SK-N-SH (cell line): ENCODE data around the gene PPP1R3C. TPM values are rescaled to one million over a fixed set of nuclear protein-coding genes. Genes with fewer than 3 reads are reported as not detected.

Source experiments
- CTCF ChIA-PET: fragments of 300-600, 350-600 bp; formaldehyde crosslinking; extraction: SDS; loops from one replicate; lab custom pipeline; 2021; lab: Yijun Ruan, JAX
- POLR2A ChIA-PET: fragments of 350-600 bp; sonication (Branson Sonifier 250); formaldehyde crosslinking; extraction: SDS; loops from one replicate; lab custom pipeline; 2020; ENCODE audit warnings: antibody characterized with exemption, inconsistent platforms; lab: Yijun Ruan, JAX
- DNase-seq: peaks from one replicate; pipeline ENCODE4 v3.0.0; 2012
- H2AFZ ChIP-seq: fragments of 200-600 bp; sonication (generic); 2 replicates; pipeline ENCODE4 v1.8.1; 2016; ENCODE audit warnings: antibody characterized with exemption, mild to moderate bottlenecking, low read depth
- H3F3A ChIP-seq: fragments of 200-600 bp; sonication (generic); replicated peaks from 2 replicates; pipeline ENCODE3; 2016; ENCODE audit warnings: antibody characterized with exemption, mild to moderate bottlenecking; ENCODE audit not compliant: insufficient read depth
- H3K27ac ChIP-seq, 2 experiments: fragments of 200-500 bp in 1 of 2; fragments of 200-600 bp in 1 of 2; sonication (Bioruptor generic) in 1 of 2; sonication (generic), shearing (Covaris generic) in 1 of 2; 2 replicates each; pipeline versions ENCODE4 v1.5.1 to v1.6.1; 2014 to 2016; ENCODE audit warnings: low read depth in 2 of 2, inconsistent platforms in 1 of 2, low read length in 1 of 2, mild to moderate bottlenecking in 1 of 2, mixed read lengths in 1 of 2
- H3K27me3 ChIP-seq: fragments of 200-600 bp; sonication (generic), shearing (Covaris generic); 2 replicates; pipeline ENCODE4 v1.6.1; 2016; ENCODE audit warnings: mixed run types; ENCODE audit not compliant: insufficient read depth
- H3K36me3 ChIP-seq, 2 experiments: fragments of 200-500 bp in 1 of 2; fragments of 200-600 bp in 1 of 2; sonication (Bioruptor generic) in 1 of 2; sonication (generic) in 1 of 2; replicated peaks in 1 of 2; 2 replicates each; pipeline versions ENCODE3 to v1.5.1; 2014 to 2016; ENCODE audit warnings: low read length in 1 of 2, mild to moderate bottlenecking in 1 of 2; ENCODE audit not compliant: insufficient read depth in 2 of 2, control insufficient read depth in 1 of 2
- H3K4me1 ChIP-seq, 2 experiments: fragments of 200-500 bp in 1 of 2; fragments of 200-600 bp in 1 of 2; sonication (Bioruptor generic) in 1 of 2; sonication (generic), shearing (Covaris generic) in 1 of 2; 2 replicates each; pipeline versions ENCODE4 v1.5.1 to v1.6.1; 2014 to 2016; ENCODE audit warnings: low read depth in 1 of 2, low read length in 1 of 2, mixed run types in 1 of 2; ENCODE audit not compliant: insufficient read depth in 2 of 2, control insufficient read depth in 1 of 2
- H3K4me2 ChIP-seq: fragments of 200-600 bp; sonication (generic), shearing (Covaris generic); 2 replicates; pipeline ENCODE4 v1.6.1; 2017; ENCODE audit warnings: mixed run types
- H3K4me3 ChIP-seq, 2 experiments: fragments of 200-500 bp in 1 of 2; fragments of 200-600 bp in 1 of 2; sonication (Bioruptor generic) in 1 of 2; sonication (generic), shearing (Covaris generic) in 1 of 2; 2 replicates each; pipeline versions ENCODE4 v1.5.1 to v1.8.1; 2014 to 2016; ENCODE audit warnings: low read depth in 2 of 2, inconsistent platforms in 1 of 2, low read length in 1 of 2, mild to moderate bottlenecking in 1 of 2, mixed read lengths in 1 of 2, moderate library complexity in 1 of 2
- H3K79me2 ChIP-seq: fragments of 200-600 bp; sonication (generic); 2 replicates; pipeline ENCODE4 v1.8.1; 2017; ENCODE audit warnings: mild to moderate bottlenecking; ENCODE audit not compliant: insufficient read depth
- H3K9ac ChIP-seq: fragments of 200-600 bp; sonication (generic); 2 replicates; pipeline ENCODE4 v1.6.1; 2017; ENCODE audit warnings: mixed run types
- H3K9me2 ChIP-seq: fragments of 200-600 bp; sonication (generic); 2 replicates; pipeline ENCODE4 v1.6.1; 2017; ENCODE audit warnings: mixed run types
- H3K9me3 ChIP-seq: fragments of 200-600 bp; sonication (generic); 2 replicates; pipeline ENCODE4 v1.6.1; 2017; ENCODE audit warnings: mixed run types, mild to moderate bottlenecking, moderate library complexity
- H4K20me1 ChIP-seq: fragments of 200-600 bp; sonication (generic); 2 replicates; pipeline ENCODE4 v1.6.1; 2017; ENCODE audit warnings: mild to moderate bottlenecking, mixed run types; ENCODE audit not compliant: insufficient read depth
- CHD2 ChIP-seq: fragments of 150-350 bp; IDR thresholded peaks from 2 replicates; pipeline ENCODE4 v1.6.1; 2018; ENCODE audit warnings: low read length; ENCODE audit not compliant: partially characterized antibody
- CTCF ChIP-seq: fragments of 200-600 bp; sonication (generic); IDR thresholded peaks from 2 replicates; pipeline ENCODE4 v1.6.1; 2017; ENCODE audit warnings: antibody characterized with exemption, mild to moderate bottlenecking, moderate library complexity
- ELF1 ChIP-seq: IDR thresholded peaks from 2 replicates; pipeline ENCODE4 v1.4.0; 2012
- FOSL2 ChIP-seq: IDR thresholded peaks from 2 replicates; pipeline ENCODE4 v1.4.0; 2012; ENCODE audit warnings: low read depth, mild to moderate bottlenecking, moderate library complexity, borderline replicate concordance
- FOXJ3 ChIP-seq: sonication (generic); formaldehyde crosslinking; IDR thresholded peaks from 2 replicates; pipeline ENCODE4 v1.5.1; 2020; ENCODE audit warnings: mild to moderate bottlenecking, missing genetic modification reagents
- FOXM1 ChIP-seq: IDR thresholded peaks from 2 replicates; pipeline ENCODE4 v1.4.0; 2012; ENCODE audit warnings: low read depth, mild to moderate bottlenecking
- GATA2 ChIP-seq: sonication (generic); formaldehyde crosslinking; IDR thresholded peaks from 2 replicates; pipeline ENCODE4 v1.5.0; 2020; ENCODE audit warnings: mild to moderate bottlenecking, missing genetic modification reagents
- JUND ChIP-seq: IDR thresholded peaks from 2 replicates; pipeline ENCODE4 v1.4.0; 2012
- MAX ChIP-seq: IDR thresholded peaks from 2 replicates; pipeline ENCODE4 v1.4.0; 2012; ENCODE audit warnings: low read depth
- MXI1 ChIP-seq: IDR thresholded peaks from 2 replicates; pipeline ENCODE4 v1.6.1; 2012; ENCODE audit warnings: mild to moderate bottlenecking, low read depth, low read length, improper control_type of control experiment
- NRF1 ChIP-seq: IDR thresholded peaks from 2 replicates; pipeline ENCODE4 v1.6.1; 2012; ENCODE audit warnings: low read depth, mild to moderate bottlenecking, low read length
- RAD21 ChIP-seq: IDR thresholded peaks from 2 replicates; pipeline ENCODE4 v1.6.1; 2012; ENCODE audit warnings: mild to moderate bottlenecking, low read length
- RCOR1 ChIP-seq: fragments of 150-350 bp; IDR thresholded peaks from 2 replicates; pipeline ENCODE4 v1.6.1; 2017; ENCODE audit warnings: antibody characterized with exemption, low read length
- REST ChIP-seq: IDR thresholded peaks from 2 replicates; pipeline ENCODE4 v1.6.1; 2012; ENCODE audit warnings: mild to moderate bottlenecking, low read depth, low read length, moderate library complexity
- RXRA ChIP-seq: IDR thresholded peaks from 2 replicates; pipeline ENCODE4 v1.4.0; 2012; ENCODE audit warnings: low read depth, mild to moderate bottlenecking, borderline replicate concordance
- SMC3 ChIP-seq: IDR thresholded peaks from 2 replicates; pipeline ENCODE4 v1.6.1; 2012; ENCODE audit warnings: low read depth, low read length, improper control_type of control experiment
- TCF12 ChIP-seq: IDR thresholded peaks from 2 replicates; pipeline ENCODE4 v1.4.0; 2012
- TEAD4 ChIP-seq: IDR thresholded peaks from 2 replicates; pipeline ENCODE4 v1.4.0; 2012; ENCODE audit warnings: mild to moderate bottlenecking, borderline replicate concordance; ENCODE audit not compliant: insufficient read depth
- USF2 ChIP-seq: fragments of 150-350 bp; IDR thresholded peaks from 2 replicates; pipeline ENCODE4 v1.6.1; 2017; ENCODE audit warnings: antibody characterized with exemption, low read length, low read depth, borderline replicate concordance
- YY1 ChIP-seq: IDR thresholded peaks from 2 replicates; pipeline ENCODE4 v1.4.0; 2012; ENCODE audit warnings: low read depth, mild to moderate bottlenecking
- WGBS: methylation state at CpG from one replicate; pipeline ENCODE4 v1.1.6; 2017; ENCODE audit warnings: low lambda C conversion rate; 5-methylcytosine and 5-hydroxymethylcytosine counted together
- polyA plus RNA-seq, 3 experiments: library from polyadenylated mRNA; depleted of rRNA; stranded (reverse); fragments of >200 nt; gene quantifications; 2 replicates each; pipeline ENCODE4 v1.2.3, GENCODE V29; 2012

PPP1R3C gene
- polyA plus RNA-seq, 1 of the 3 experiments (the other 2 are of a cell fraction) = 9.0 TPM

GRCh38 chr10:91605968-91606367, 26.9 kb downstream of the PPP1R3C start:
- no peak for DNase-seq
- Histone ChIP-seq H3K27ac (peak overlapping the region in 1 of 2 experiments; percentile 89; a peak in 1 of 4 replicates), H3K9ac (no peak overlapping the region), H3F3A (peaks cover 38% of the 10 kb centered on the region), H3K9me3 (no peaks in the 10 kb centered on the region), H3K9me2 (no peaks in the 10 kb centered on the region), H3K4me3 (no peak overlapping the region), H3K27me3 (no peaks in the 10 kb centered on the region), H4K20me1 (no peaks in the 10 kb centered on the region), H3K36me3 (no peaks in the 10 kb centered on the region), H3K4me2 (no peak overlapping the region), H2AFZ (no peak overlapping the region), H3K79me2 (no peaks in the 10 kb centered on the region), H3K4me1 (peaks cover 14 to 26% of the 10 kb centered on the region in 2 experiments)
- TF ChIP-seq TCF12 (no peak), FOSL2 (no peak), JUND (no peak), FOXJ3 (no peak), MAX (no peak), SMC3 (no peak), FOXM1 (no peak)
- ChIA-PET CTCF (interaction anchor here (0.7 to 2.2 kb wide), 2 partner anchors 17 to 29 kb away, joined by 3 to 5 read pairs; no protein-coding TSS in a partner anchor), POLR2A (no interaction called here)

GRCh38 chr10:91604553-91605534, 28.0 kb downstream of the PPP1R3C start:
- peak overlapping the region; percentile 28; the same call in 1 of the 2 replicates for H3K9ac ChIP-seq
- CTCF ChIA-PET = interaction anchor here (0.7 to 2.2 kb wide), 4 partner anchors 16 to 306 kb away, joined by 3 to 5 read pairs (median 4); no protein-coding TSS in a partner anchor
- TF ChIP-seq SMC3 (no peak), MXI1 (no peak), REST (no peak), JUND (peak; percentile 65), RXRA (peak; percentile 28; the same call in 1 of the 2 replicates), FOSL2 (peak; percentile 75), RCOR1 (no peak), ELF1 (no peak), CHD2 (no peak), GATA2 (no peak), TEAD4 (no peak), RAD21 (no peak), USF2 (no peak), NRF1 (no peak), CTCF (peak; percentile 46), FOXJ3 (no peak), YY1 (no peak)

More at GRCh38 chr10:91604553-91605534, 28.0 kb downstream of the PPP1R3C start:
- H3K27ac ChIP-seq = peak overlapping the region; percentile 74 to 89
- H3K27me3 ChIP-seq = no peaks in the 10 kb centered on the region
- 0 out of 2 replicates have a peak overlapping the region, but pooled peaks have one; percentile 26 for H2AFZ ChIP-seq
- H3K9me3 ChIP-seq = no peaks in the 10 kb centered on the region
- no peak overlapping the region for H3K4me3 ChIP-seq
- peaks cover 19 to 26% of the 10 kb centered on the region in 2 experiments for H3K4me1 ChIP-seq
- no peaks in the 10 kb centered on the region for H3K36me3 ChIP-seq
- POLR2A ChIA-PET = no interaction called here
- H4K20me1 ChIP-seq = no peaks in the 10 kb centered on the region
- H3K79me2 ChIP-seq = no peaks in the 10 kb centered on the region
- H3F3A ChIP-seq = peaks cover 36% of the 10 kb centered on the region
- H3K9me2 ChIP-seq = no peaks in the 10 kb centered on the region
- H3K4me2 ChIP-seq = peak overlapping the region; percentile 42; the same call in 1 of the 2 replicates
- 87% methylated on average over 3 of the region's 3 CpGs for WGBS
- no peak for DNase-seq
